Activated naive CD4-positive, alpha-beta T cell treated with anti-CD3 and anti-CD28 coated beads, Interleukin-2, amount 10 ng/mL, durations not matched to agents 7 days and 5 days (primary cell): ENCODE measurements around the gene C17orf114.

ENCODE experiments used
- CTCF ChIA-PET: fragments of 350-600 bp; sonication (Branson Sonifier 250); formaldehyde crosslinking; loops from one replicate; lab custom pipeline; 2021; ENCODE audit warnings: antibody characterized with exemption; lab: Charles Lee
- DNase-seq: peaks from one replicate; pipeline ENCODE4 v3.0.0-alpha.2; 2020
- H3K27ac Mint-ChIP-seq: one replicate; pipeline ENCODE4 v1.8.0; 2021; ENCODE audit warnings: mild to moderate bottlenecking, moderate library complexity, mixed read lengths
- H3K27me3 Mint-ChIP-seq: one replicate; pipeline ENCODE4 v1.8.0; 2021; ENCODE audit warnings: mild to moderate bottlenecking, mixed read lengths
- H3K36me3 Mint-ChIP-seq: one replicate; pipeline ENCODE4 v1.8.0; 2021; ENCODE audit warnings: mixed read lengths
- H3K4me1 Mint-ChIP-seq: one replicate; pipeline ENCODE4 v1.8.0; 2021; ENCODE audit warnings: mixed read lengths
- H3K4me3 Mint-ChIP-seq: one replicate; pipeline ENCODE4 v1.8.0; 2021; ENCODE audit warnings: mild to moderate bottlenecking, moderate library complexity, mixed read lengths
- H3K9me3 Mint-ChIP-seq: one replicate; pipeline ENCODE4 v1.8.0; 2021; ENCODE audit warnings: mixed read lengths

The C17orf114 gene

DNA sequence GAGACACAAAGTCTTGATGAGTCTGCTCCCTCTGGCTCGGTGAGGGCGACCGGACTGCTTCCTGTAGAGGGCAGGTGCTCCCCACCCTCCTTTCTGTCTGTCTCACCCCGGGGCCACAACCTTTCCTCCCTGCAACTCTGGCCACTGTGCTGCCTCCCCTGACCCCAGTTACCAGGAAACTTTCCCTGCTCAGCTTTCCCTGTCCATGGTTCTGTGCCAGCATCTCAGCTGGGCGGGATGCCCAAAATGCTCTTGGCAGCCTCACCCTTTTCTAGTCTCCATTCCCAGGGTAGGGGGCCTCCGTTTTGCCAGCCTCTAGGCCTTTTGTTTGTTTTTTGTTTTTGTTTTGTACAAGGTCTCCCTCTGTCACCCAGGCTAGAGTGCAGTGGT, 6.2 kb upstream of the C17orf114 start:
- peak overlapping the region; percentile 78 for H3K4me3 Mint-ChIP-seq
- no peak for DNase-seq
- no peaks in the 10 kb centered on the region for H3K9me3 Mint-ChIP-seq
- peaks cover 8% of the 10 kb centered on the region for H3K36me3 Mint-ChIP-seq
- H3K27ac Mint-ChIP-seq: no peak overlapping the region
- CTCF ChIA-PET: interaction anchor here (2.1 kb wide), 1 partner anchor 18 kb away, joined by 7 read pairs; no protein-coding TSS in a partner anchor
- peaks cover 4% of the 10 kb centered on the region for H3K27me3 Mint-ChIP-seq
- H3K4me1 Mint-ChIP-seq: peaks cover 20% of the 10 kb centered on the region

DNA sequence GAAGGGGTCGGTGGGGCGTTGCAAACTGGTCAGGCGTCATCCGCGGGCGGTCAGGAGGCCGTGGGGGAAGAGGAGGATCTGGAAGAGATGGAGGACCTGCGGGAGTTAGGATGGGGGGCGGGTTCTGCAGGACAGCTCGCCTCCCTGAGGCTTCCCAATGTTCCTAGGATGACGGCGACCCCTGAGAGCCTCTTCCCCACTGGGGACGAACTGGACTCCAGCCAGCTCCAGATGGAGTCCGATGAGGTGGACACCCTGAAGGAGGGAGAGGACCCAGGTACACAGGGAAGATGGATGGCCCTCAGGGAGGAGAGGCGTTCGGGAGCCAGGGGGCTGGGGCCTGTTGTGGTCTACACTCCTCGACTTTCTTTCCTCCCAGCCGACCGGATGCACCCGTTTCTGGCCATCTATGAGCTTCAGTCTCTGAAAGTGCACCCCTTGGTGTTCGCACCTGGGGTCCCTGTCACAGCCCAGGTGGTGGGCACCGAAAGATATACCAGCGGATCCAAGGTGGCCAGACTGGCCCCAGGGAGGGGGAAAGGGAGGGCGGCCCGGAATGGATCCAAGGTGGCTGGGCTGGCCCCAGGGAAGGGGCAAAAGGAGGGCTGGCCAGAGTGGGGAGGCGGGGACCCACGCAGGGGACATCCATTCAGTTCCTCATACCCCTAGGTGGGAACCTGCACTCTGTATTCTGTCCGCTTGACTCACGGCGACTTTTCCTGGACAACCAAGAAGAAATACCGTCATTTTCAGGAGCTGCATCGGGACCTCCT, 5.7 kb upstream of the C17orf114 start:
- Mint-ChIP-seq H3K27ac (peak overlapping the region; percentile 58), H3K4me3 (peak overlapping the region; percentile 78), H3K4me1 (peaks cover 20% of the 10 kb centered on the region), H3K27me3 (peaks cover 4% of the 10 kb centered on the region), H3K9me3 (no peaks in the 10 kb centered on the region), H3K36me3 (peaks cover 8% of the 10 kb centered on the region)
- CTCF ChIA-PET: interaction anchor here (2.1 kb wide), 1 partner anchor 18 kb away, joined by 7 read pairs; no protein-coding TSS in a partner anchor
- DNase-seq: no peak

DNA sequence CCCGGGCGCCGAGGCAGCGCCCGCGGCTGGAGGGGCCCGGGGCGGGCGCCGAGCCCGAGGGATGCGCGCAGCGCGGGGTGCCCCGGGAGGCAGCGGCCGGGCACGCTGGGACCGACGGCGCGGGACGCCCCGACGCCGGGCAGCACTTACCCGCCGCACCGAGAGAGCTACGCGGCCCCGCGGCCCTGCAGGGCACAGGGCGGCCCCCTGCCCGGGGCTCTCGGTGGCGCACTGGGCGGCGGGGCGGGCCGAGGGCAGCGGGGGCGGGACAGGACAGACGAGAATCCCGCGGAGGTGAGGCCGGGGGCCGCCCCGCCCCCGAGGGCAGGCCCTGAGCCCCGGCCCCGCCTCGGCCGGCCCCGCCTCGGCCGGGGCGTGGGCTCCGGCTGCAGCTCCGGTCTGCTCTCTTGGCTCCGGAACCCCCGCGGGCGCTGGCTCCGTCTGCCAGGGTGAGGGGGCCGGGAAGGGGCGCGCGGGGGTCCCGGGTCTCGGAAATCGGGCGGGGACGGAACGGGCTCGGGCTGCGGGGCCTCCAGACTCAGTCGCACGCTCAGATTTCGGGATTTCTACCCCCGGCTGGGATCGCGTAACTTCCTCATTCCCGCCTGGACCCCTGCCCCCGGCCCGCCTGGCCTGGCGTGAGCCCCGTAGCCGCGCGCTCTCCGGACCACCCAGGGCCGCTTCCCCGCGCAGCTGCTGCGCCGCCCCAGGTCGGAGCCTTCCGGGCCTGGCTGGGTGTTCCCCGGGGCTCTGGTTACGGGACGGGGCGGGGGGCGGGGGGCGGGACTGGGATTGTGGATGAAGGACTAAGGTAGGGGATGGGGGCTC, 4.9 kb upstream of the C17orf114 start, which contains the start of gene PLD2:
PLD2 (plus strand) TSS at position 376 of the 828 bp plus-strand sequence. CDS start 621 bp downstream, outside the sequence.
- H3K4me3 Mint-ChIP-seq: peak within 1 kb of the TSS; percentile 78
- peaks cover 20% of the 10 kb centered on the region for H3K4me1 Mint-ChIP-seq
- H3K27me3 Mint-ChIP-seq: peaks cover 4% of the 10 kb centered on the region
- peak; percentile 92 for DNase-seq
- H3K9me3 Mint-ChIP-seq: no peaks in the 10 kb centered on the region
- H3K36me3 Mint-ChIP-seq: peaks cover 8% of the 10 kb centered on the region
- peak within 1 kb of the TSS; percentile 58 for H3K27ac Mint-ChIP-seq
- CTCF ChIA-PET: interaction anchor here (0.9 to 2.1 kb wide), 3 partner anchors 11 to 75 kb away, joined by 3 to 7 read pairs (median 3); partner anchors contain the start of genes MED11 and PSMB6

- CTCF ChIA-PET: interaction anchor here (0.9 to 1.0 kb wide), 2 partner anchors 11 to 75 kb away, joined by 3 read pairs; partner anchors contain the start of genes MED11 and PSMB6
- H3K36me3 Mint-ChIP-seq: peaks cover 8% of the 10 kb centered on the region
- H3K4me3 Mint-ChIP-seq: peak overlapping the region; percentile 77
- DNase-seq: no peak
- H3K9me3 Mint-ChIP-seq: no peaks in the 10 kb centered on the region
- no peak overlapping the region for H3K27ac Mint-ChIP-seq
- H3K27me3 Mint-ChIP-seq: peaks cover 4% of the 10 kb centered on the region
- H3K4me1 Mint-ChIP-seq: peaks cover 20% of the 10 kb centered on the region
These were observed 4.3 kb upstream of the C17orf114 start for GRCh38 chr17:4806456-4806776.

DNA sequence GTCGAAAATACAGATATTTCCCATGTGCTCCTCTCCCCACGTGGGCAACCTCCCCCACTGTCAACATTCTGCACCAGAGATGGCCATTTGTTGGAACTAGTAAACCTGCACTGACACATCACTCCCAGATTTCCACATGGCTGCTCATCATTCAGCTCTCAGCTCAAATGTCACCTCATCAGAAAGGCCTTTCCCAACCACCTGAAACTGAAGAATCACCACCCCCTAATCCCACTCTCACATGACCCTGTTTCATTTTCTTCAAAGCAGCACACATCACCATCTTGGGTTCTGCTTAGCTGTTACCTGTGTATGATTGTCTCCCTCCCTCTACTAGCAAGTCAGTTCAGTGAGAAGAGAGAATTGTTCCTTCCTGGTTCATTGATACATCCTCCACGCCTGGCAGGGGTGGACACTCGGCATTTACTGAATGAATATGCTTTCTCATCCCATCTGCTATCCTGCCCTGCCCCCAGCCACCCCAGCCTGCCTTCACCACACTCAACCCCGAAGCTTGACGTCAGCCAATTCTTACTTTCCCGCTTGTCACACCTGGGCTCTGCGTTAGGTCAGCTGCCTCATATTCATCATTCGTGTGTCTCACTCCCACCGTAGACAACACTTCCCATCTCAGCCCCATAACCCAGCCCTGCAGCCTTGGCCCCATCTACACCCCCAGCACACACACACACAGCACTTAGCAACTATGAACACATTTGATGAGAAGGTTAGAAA, 1.5 kb downstream of the C17orf114 start:
- DNase-seq: no peak
- CTCF ChIA-PET: no interaction called here
- Mint-ChIP-seq H3K4me1 (peaks cover 12% of the 10 kb centered on the region), H3K4me3 (no peak overlapping the region), H3K36me3 (peaks cover 14% of the 10 kb centered on the region), H3K27me3 (no peaks in the 10 kb centered on the region), H3K9me3 (no peaks in the 10 kb centered on the region), H3K27ac (no peak overlapping the region)

GRCh38 chr17:4796552-4796920, 5.6 kb downstream of the C17orf114 start:
- peaks cover 15% of the 10 kb centered on the region for H3K4me1 Mint-ChIP-seq
- peak overlapping the region; percentile 95 for H3K27ac Mint-ChIP-seq
- H3K4me3 Mint-ChIP-seq: peak overlapping the region; percentile 99
- CTCF ChIA-PET: interaction anchor here (0.6 to 1.0 kb wide), 2 partner anchors 10 to 103 kb away, joined by 3 read pairs; partner anchors contain the start of gene C17orf107
- H3K27me3 Mint-ChIP-seq: peaks cover 14% of the 10 kb centered on the region
- peak; percentile 47 for DNase-seq
- H3K36me3 Mint-ChIP-seq: peaks cover 14% of the 10 kb centered on the region
- no peaks in the 10 kb centered on the region for H3K9me3 Mint-ChIP-seq

GRCh38 chr17:4795168-4795567, 7.0 kb downstream of the C17orf114 start:
- Mint-ChIP-seq H3K4me1 (peaks cover 26% of the 10 kb centered on the region), H3K27ac (peak overlapping the region; percentile 95), H3K4me3 (no peak overlapping the region), H3K9me3 (no peaks in the 10 kb centered on the region), H3K27me3 (peaks cover 14% of the 10 kb centered on the region), H3K36me3 (peaks cover 14% of the 10 kb centered on the region)
- CTCF ChIA-PET: no interaction called here
- no peak for DNase-seq

DNA sequence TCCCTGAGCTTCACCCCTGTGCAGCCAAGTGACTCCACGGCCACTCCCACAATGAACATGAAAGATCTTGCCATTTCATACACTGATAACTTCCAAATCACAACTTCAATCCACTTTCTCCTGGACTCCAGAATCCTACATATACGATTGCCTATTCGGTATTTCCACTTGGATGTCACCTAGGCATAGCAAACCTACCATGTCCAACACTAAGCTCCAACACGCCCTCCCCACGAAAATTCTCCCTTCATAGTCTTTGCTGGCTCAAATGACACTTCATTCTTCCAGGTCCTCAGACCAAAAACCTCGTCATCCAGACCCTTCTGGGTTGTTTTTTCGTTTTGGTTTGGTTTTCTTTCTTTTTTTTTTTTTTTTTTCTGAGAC, 11.4 kb downstream of the C17orf114 start:
- no peaks in the 10 kb centered on the region for H3K36me3 Mint-ChIP-seq
- no peak for DNase-seq
- H3K9me3 Mint-ChIP-seq: no peaks in the 10 kb centered on the region
- H3K4me3 Mint-ChIP-seq: peak overlapping the region; percentile 84
- peak overlapping the region; percentile 92 for H3K27ac Mint-ChIP-seq
- H3K27me3 Mint-ChIP-seq: peaks cover 56% of the 10 kb centered on the region
- CTCF ChIA-PET: interaction anchor here (0.8 to 3.9 kb wide), 18 partner anchors 9 to 224 kb away, joined by 3 to 28 read pairs (median 6); partner anchors contain the start of genes ARRB2, C17orf107, CHRNE and MED11
- peaks cover 35% of the 10 kb centered on the region for H3K4me1 Mint-ChIP-seq

DNA sequence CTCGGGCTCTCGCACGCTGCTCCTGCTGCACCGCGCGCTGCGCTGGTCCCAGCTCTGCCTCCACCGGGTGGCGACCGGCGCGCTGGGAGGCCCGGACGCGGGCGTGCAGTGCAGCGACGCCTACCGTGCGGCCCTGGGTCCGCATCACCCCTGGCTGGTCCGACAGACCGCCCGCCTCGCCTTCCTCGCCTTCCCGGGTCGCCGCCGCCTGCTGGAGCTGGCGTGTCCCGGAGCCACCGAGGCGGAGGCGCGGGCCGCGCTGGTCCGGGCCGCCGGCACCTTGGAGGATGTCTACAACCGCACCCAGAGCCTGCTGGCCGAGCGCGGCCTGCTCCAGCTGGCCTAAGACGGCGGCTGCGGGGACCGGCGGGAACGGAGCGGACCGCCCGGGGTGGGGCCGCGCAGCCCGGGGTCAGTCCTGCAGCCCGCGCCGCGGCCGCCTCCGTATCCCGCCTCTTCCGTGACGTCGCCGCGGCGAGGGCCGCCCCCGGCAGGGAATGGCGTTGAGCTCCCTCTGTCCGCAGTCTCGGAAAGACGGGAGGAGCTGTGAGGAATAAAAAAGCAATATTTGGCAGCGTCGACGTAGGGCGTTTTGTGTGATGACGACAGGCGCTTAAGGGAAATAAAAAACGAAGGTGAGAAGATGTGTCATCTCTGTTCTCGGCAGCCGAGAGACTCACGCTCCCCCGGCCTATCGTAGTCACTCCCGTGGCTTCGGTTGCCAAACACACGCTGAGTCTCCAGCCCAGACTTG, 12.0 kb downstream of the C17orf114 start:
- Mint-ChIP-seq H3K4me3 (peak overlapping the region; percentile 84), H3K4me1 (peaks cover 37% of the 10 kb centered on the region), H3K27ac (peak overlapping the region; percentile 92), H3K27me3 (peaks cover 61% of the 10 kb centered on the region), H3K36me3 (no peaks in the 10 kb centered on the region), H3K9me3 (no peaks in the 10 kb centered on the region)
- CTCF ChIA-PET: interaction anchor here (0.6 to 3.9 kb wide), 24 partner anchors 9 to 223 kb away, joined by 3 to 28 read pairs (median 4); partner anchors contain the start of genes ARRB2, C17orf107, CHRNE and MED11
- DNase-seq: peak; percentile 85

GRCh38 chr17:4789701-4789950, 12.5 kb downstream of the C17orf114 start:
- H3K36me3 Mint-ChIP-seq: no peaks in the 10 kb centered on the region
- H3K4me1 Mint-ChIP-seq: peaks cover 40% of the 10 kb centered on the region
- peak overlapping the region; percentile 56 for H3K27ac Mint-ChIP-seq
- no peaks in the 10 kb centered on the region for H3K9me3 Mint-ChIP-seq
- H3K4me3 Mint-ChIP-seq: peak overlapping the region; percentile 66
- DNase-seq: no peak
- CTCF ChIA-PET: interaction anchor here (0.6 to 3.9 kb wide), 21 partner anchors 9 to 223 kb away, joined by 3 to 28 read pairs (median 5); partner anchors contain the start of genes ARRB2, C17orf107, CHRNE and MED11
- peaks cover 66% of the 10 kb centered on the region for H3K27me3 Mint-ChIP-seq

DNA sequence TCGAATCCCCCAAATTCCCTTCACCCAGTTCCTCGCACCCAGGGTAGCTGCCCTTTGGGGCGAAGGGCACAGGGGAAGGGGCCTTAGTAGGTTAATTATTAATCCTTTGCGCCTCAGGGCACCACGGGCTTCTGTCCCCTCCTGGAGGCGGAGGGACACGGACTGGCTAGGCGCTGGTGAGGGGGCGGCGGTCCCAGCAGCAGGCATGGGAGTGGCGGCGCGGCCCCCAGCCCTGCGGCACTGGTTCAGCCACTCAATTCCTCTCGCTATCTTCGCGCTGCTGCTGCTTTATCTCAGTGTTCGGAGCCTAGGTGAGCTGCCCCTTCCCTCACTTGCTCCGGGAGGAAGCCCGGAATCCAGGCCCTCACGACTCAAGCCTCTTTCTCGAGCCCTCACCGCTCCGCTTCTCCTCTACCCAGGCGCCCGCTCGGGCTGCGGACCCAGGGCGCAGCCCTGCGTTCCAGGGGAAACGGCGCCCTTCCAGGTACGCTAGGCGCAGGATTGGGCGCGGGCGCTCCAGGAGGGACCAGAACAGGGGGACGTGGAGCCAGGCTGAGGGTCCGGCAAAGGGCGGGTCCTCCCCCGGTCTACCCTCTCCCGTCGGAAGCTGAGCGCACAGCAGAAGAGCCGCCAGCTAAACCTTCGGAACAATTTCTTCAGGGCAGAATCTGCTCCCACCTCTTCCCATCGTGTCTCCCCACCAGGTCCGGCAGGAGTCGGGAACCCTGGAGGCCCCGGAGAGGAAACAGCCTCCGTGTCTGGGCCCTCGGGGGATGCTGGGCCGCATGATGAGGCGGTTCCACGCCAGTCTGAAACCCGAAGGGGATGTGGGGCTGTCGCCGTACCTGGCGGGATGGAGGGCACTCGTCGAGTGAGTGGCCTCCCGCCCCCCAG, 13.1 kb downstream of the C17orf114 start, which contains the start of gene GLTPD2:
GLTPD2 (plus strand) TSS at position 158 of the 894 bp plus-strand sequence; CDS start at position 206, 48 bp downstream.
- CTCF ChIA-PET: interaction anchor here (0.6 to 3.9 kb wide), 18 partner anchors 9 to 222 kb away, joined by 3 to 28 read pairs (median 7); partner anchors contain the start of genes ARRB2, C17orf107, CHRNE and MED11
- H3K9me3 Mint-ChIP-seq: no peaks in the 10 kb centered on the region
- no peaks in the 10 kb centered on the region for H3K36me3 Mint-ChIP-seq
- no peak for DNase-seq
- peaks cover 72% of the 10 kb centered on the region for H3K27me3 Mint-ChIP-seq
- peaks cover 43% of the 10 kb centered on the region for H3K4me1 Mint-ChIP-seq
- peak within 1 kb of the TSS; percentile 66 for H3K4me3 Mint-ChIP-seq
- H3K27ac Mint-ChIP-seq: peak within 1 kb of the TSS; percentile 56

- H3K4me1 Mint-ChIP-seq: peaks cover 43% of the 10 kb centered on the region
- H3K27me3 Mint-ChIP-seq: peaks cover 78% of the 10 kb centered on the region
- CTCF ChIA-PET: interaction anchor here (0.7 to 3.9 kb wide), 5 partner anchors 52 to 115 kb away, joined by 3 to 28 read pairs (median 8); partner anchors contain the start of genes ARRB2 and CHRNE
- H3K27ac Mint-ChIP-seq: no peak overlapping the region
- H3K36me3 Mint-ChIP-seq: no peaks in the 10 kb centered on the region
- no peaks in the 10 kb centered on the region for H3K9me3 Mint-ChIP-seq
- peak overlapping the region; percentile 35 for H3K4me3 Mint-ChIP-seq
- DNase-seq: no peak
These were observed 13.8 kb downstream of the C17orf114 start for GRCh38 chr17:4788159-4788806.
